IPS-20b (cell line): ENCODE data around the gene GAPVD1.

Source experiments
- H3K27ac ChIP-seq: one replicate; pipeline ENCODE4 v1.5.1; 2013; ENCODE audit warnings: low read length
- H3K27me3 ChIP-seq: 2 replicates; pipeline ENCODE4 v1.6.1; 2013; ENCODE audit warnings: mild to moderate bottlenecking, low read length, inconsistent platforms; ENCODE audit not compliant: insufficient read depth
- H3K36me3 ChIP-seq: 2 replicates; pipeline ENCODE4 v1.6.1; 2013; ENCODE audit warnings: low read depth, mild to moderate bottlenecking, inconsistent platforms, low read length, moderate library complexity; ENCODE audit not compliant: insufficient read depth
- H3K4me1 ChIP-seq: 2 replicates; pipeline ENCODE4 v1.6.1; 2013; ENCODE audit warnings: mild to moderate bottlenecking, control low read depth, inconsistent platforms, low read length, moderate library complexity; ENCODE audit not compliant: insufficient read depth
- H3K4me3 ChIP-seq: 2 replicates; pipeline ENCODE4 v1.5.1; 2013; ENCODE audit warnings: mild to moderate bottlenecking, low read length, inconsistent platforms
- H3K9ac ChIP-seq: 2 replicates; pipeline ENCODE4 v1.6.1; 2013; ENCODE audit warnings: low read depth, mild to moderate bottlenecking, inconsistent platforms, low read length, moderate library complexity
- H3K9me3 ChIP-seq: 2 replicates; pipeline ENCODE4 v1.6.1; 2013; ENCODE audit warnings: mild to moderate bottlenecking, low read depth, low read length, inconsistent platforms; ENCODE audit not compliant: insufficient read depth

The GAPVD1 gene

DNA sequence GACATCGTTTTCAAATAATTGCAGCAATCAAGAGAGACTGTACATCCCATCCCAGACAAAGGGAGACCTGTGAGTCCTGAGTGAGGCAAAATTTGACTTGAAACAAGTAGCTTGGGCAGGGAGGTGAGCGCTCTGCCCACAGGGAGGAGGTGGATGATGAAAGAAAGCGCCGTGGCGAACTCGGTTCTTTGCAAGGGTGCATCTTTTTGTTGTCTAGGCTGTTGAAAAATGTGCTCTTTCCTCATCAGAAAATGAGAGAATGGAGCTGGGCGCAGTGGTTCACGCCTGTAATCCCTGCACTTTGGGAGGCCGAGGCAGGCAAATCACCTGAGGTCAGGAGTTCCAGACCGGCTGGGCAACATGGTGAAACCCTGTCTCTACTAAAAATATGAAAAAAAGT is 150.5 kb downstream of the GAPVD1 start:
- H3K27ac ChIP-seq: no peak overlapping the region
- H3K4me3 ChIP-seq: no peak overlapping the region
- H3K36me3 ChIP-seq: no peaks in the 10 kb centered on the region
- H3K27me3 ChIP-seq: peaks cover 17% of the 10 kb centered on the region
- no peaks in the 10 kb centered on the region for H3K9me3 ChIP-seq
- H3K4me1 ChIP-seq: no peaks in the 10 kb centered on the region
- no peak overlapping the region for H3K9ac ChIP-seq

DNA sequence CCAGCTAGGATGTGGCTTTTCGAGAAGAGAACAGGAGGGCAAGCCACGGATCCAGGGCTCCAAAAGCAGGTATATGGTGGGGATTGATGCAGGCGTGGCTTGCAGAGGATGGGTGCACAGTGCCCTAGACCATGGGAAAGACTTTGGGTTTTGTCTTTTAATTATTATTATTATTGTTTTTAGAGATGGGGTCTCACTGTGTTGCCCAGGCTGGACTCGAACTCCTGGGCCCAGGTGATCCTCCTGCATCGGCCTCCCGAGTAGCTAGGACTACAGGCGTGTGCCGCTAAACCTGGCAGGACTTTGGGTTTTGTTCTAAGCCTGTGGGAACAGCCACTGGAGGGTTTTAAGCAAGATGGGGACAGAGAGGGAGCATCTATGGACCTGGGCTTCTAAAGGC is 152.0 kb downstream of the GAPVD1 start:
- Histone ChIP-seq H3K4me3 (no peak overlapping the region), H3K27ac (no peak overlapping the region), H3K4me1 (no peaks in the 10 kb centered on the region), H3K9me3 (no peaks in the 10 kb centered on the region), H3K36me3 (no peaks in the 10 kb centered on the region), H3K27me3 (peaks cover 7% of the 10 kb centered on the region; the same call in 1 of the 2 replicates), H3K9ac (no peak overlapping the region)

DNA sequence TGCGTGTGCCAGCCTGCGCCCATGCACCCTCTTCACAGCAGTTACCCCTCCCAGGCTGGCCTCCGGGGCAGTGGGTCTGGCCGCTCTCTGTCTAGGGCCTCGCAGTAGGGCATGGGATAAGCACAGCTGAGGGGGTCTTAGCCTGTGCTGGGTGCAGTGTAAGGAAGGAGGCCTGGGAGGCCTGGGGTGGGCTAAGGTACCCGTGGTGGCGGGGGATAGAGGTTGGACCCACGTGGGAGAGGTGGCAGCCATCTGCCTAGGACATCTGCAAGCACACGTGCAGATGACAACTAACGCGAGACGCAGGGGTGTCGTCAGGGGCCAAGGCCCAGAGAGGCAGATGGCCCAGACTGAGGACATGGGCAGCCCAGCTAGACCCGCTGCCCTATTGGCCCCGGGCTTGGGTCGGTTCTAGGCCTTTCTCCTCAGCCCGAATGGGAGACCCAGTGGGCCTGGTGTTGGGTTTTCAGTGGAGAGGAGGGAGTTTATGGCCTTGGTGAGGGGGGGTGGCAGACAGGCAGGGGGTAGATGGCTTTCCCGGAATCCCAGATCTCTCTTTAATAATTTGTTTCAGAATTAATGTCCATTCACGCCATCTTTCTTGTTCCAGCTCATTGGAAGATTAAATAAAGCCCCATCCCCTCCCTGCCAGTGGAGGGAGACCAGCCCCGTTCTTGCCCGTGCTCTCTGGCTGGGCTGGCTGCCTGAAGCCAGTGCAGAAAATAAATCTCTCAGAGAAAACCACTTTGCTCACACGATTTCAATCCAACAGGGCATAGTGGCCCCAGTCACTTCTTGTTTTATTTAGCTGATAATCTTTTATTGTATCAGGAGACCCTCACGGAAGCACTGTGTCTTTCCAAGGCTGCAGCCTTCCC is 154.2 kb downstream of the GAPVD1 start:
- no peak overlapping the region for H3K4me3 ChIP-seq
- H3K9me3 ChIP-seq: no peaks in the 10 kb centered on the region
- H3K27ac ChIP-seq: no peak overlapping the region
- no peaks in the 10 kb centered on the region for H3K36me3 ChIP-seq
- no peaks in the 10 kb centered on the region for H3K4me1 ChIP-seq
- H3K27me3 ChIP-seq: no peaks in the 10 kb centered on the region
- H3K9ac ChIP-seq: no peak overlapping the region

DNA sequence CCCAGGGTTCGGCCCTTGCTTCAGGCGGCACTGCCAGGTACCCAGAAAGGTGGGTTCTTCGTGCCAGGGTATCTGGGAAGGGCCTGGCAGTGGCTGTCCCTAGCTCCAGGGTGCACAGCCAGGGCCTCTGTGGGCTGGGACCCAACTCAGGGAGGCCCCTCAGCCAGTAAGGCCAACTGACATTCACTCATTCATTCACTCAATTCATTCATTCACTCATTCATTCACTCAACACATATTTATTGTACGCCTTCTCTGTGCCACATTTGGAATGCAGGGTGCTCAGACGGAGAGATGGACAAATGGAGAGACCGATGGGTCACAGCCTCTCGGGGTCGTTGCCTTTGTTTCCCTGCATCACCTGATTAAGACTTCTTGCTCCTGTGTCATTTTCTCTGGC is 154.9 kb downstream of the GAPVD1 start:
- H3K9me3 ChIP-seq: no peaks in the 10 kb centered on the region
- no peak overlapping the region for H3K27ac ChIP-seq
- no peaks in the 10 kb centered on the region for H3K4me1 ChIP-seq
- H3K4me3 ChIP-seq: no peak overlapping the region
- no peaks in the 10 kb centered on the region for H3K27me3 ChIP-seq
- no peaks in the 10 kb centered on the region for H3K36me3 ChIP-seq
- no peak overlapping the region for H3K9ac ChIP-seq
